Liver (tissue), 9 donors: ENCODE data around the gene PROB1. TPM values are rescaled to one million over a fixed set of nuclear protein-coding genes. Genes with fewer than 3 reads are reported as not detected.

ENCODE experiments used
- DNase-seq: peaks from one replicate; pipeline ENCODE4 v3.0.0-alpha.2; 2017; ENCODE audit warnings: low spot score
- H3K27ac ChIP-seq, 2 donors: one replicate each; pipeline ENCODE4 v1.7.0; 2013; ENCODE audit warnings: inconsistent platforms in 2 of 2, low read length in 2 of 2, control low read depth in 1 of 2, low read depth in 1 of 2, mild to moderate bottlenecking in 1 of 2
- H3K27me3 ChIP-seq, 4 donors: one replicate each; pipeline versions ENCODE4 v1.6.1 to v1.7.0; 2013; ENCODE audit warnings: low read length in 3 of 4, inconsistent platforms in 1 of 4, mild to moderate bottlenecking in 1 of 4, moderate library complexity in 1 of 4; ENCODE audit not compliant: control insufficient read depth in 4 of 4, insufficient read depth in 4 of 4
- H3K36me3 ChIP-seq, 4 donors: one replicate each; pipeline versions ENCODE4 v1.6.1 to v1.7.0; 2013; ENCODE audit warnings: low read length in 3 of 4, mild to moderate bottlenecking in 3 of 4, low read depth in 1 of 4, moderate library complexity in 1 of 4; ENCODE audit not compliant: control insufficient read depth in 4 of 4, insufficient read depth in 3 of 4
- H3K4me1 ChIP-seq, 4 donors: one replicate each; pipeline versions ENCODE4 v1.6.1 to v1.7.0; 2013; ENCODE audit warnings: low read length in 3 of 4, mild to moderate bottlenecking in 3 of 4, moderate library complexity in 1 of 4; ENCODE audit not compliant: control insufficient read depth in 4 of 4, insufficient read depth in 4 of 4
- H3K4me3 ChIP-seq, 3 donors: one replicate each; pipeline versions ENCODE4 v1.6.1 to v1.7.0; 2013; ENCODE audit warnings: low read length in 3 of 3, control low read depth in 1 of 3, low read depth in 1 of 3, mild to moderate bottlenecking in 1 of 3
- H3K9ac ChIP-seq, 2 donors: one replicate each; pipeline ENCODE4 v1.7.0; 2013; ENCODE audit warnings: low read length in 2 of 2, mild to moderate bottlenecking in 2 of 2, moderate library complexity in 2 of 2, control low read depth in 1 of 2, low read depth in 1 of 2
- H3K9me3 ChIP-seq, 4 donors: one replicate each; pipeline versions ENCODE4 v1.6.1 to v1.7.0; 2013; ENCODE audit warnings: low read length in 3 of 4; ENCODE audit not compliant: control insufficient read depth in 4 of 4
- EGR1 ChIP-seq, 2 donors: IDR thresholded peaks; 2 replicates each; pipeline ENCODE4 v1.6.1; 2016 to 2018; ENCODE audit warnings: antibody characterized with exemption in 2 of 2, low read depth in 2 of 2
- FOXA1 ChIP-seq: IDR thresholded peaks from 2 replicates; pipeline ENCODE4 v1.6.1; 2016; ENCODE audit warnings: antibody characterized with exemption
- FOXA2 ChIP-seq: IDR thresholded peaks from 2 replicates; pipeline ENCODE4 v1.6.1; 2016; ENCODE audit warnings: antibody characterized with exemption
- GABPA ChIP-seq, 2 donors: IDR thresholded peaks in 1 of 2; conservative IDR thresholded peaks in 1 of 2; 2 replicates each; pipeline ENCODE4 v1.6.1; 2016; ENCODE audit warnings: antibody characterized with exemption in 2 of 2, mild to moderate bottlenecking in 1 of 2, moderate library complexity in 1 of 2
- HNF4A ChIP-seq, 2 donors: conservative IDR thresholded peaks; 2 replicates each; pipeline ENCODE4 v1.6.1; 2016; ENCODE audit warnings: antibody characterized with exemption in 2 of 2, mild to moderate bottlenecking in 2 of 2
- HNF4G ChIP-seq: IDR thresholded peaks from 2 replicates; pipeline ENCODE4 v1.6.1; 2016; ENCODE audit warnings: antibody characterized with exemption
- JUND ChIP-seq, 2 donors: IDR thresholded peaks; 2 replicates each; pipeline ENCODE4 v1.6.1; 2016; ENCODE audit warnings: antibody characterized with exemption in 2 of 2
- NR2F2 ChIP-seq: IDR thresholded peaks from 2 replicates; pipeline ENCODE4 v1.6.1; 2016; ENCODE audit warnings: antibody characterized with exemption
- RAD21 ChIP-seq, 2 donors: IDR thresholded peaks; 2 replicates each; pipeline ENCODE4 v1.6.1; 2016; ENCODE audit warnings: antibody characterized with exemption in 2 of 2, mild to moderate bottlenecking in 2 of 2
- RXRA ChIP-seq, 2 donors: IDR thresholded peaks; 2 replicates each; pipeline ENCODE4 v1.6.1; 2017 to 2018; ENCODE audit warnings: antibody characterized with exemption in 2 of 2, mild to moderate bottlenecking in 1 of 2
- SP1 ChIP-seq: IDR thresholded peaks from 2 replicates; pipeline ENCODE4 v1.6.1; 2018; ENCODE audit warnings: antibody characterized with exemption, mild to moderate bottlenecking
- TAF1 ChIP-seq: conservative IDR thresholded peaks from 2 replicates; pipeline ENCODE4 v1.6.1; 2016; ENCODE audit warnings: antibody characterized with exemption, mild to moderate bottlenecking
- YY1 ChIP-seq: IDR thresholded peaks from 2 replicates; pipeline ENCODE4 v1.6.1; 2016; ENCODE audit warnings: antibody characterized with exemption, mild to moderate bottlenecking
- WGBS: extraction: QIAGEN DNeasy Blood & Tissue Kit; methylation state at CpG from one replicate; pipeline ENCODE4 v1.1.7; 2013; 5-methylcytosine and 5-hydroxymethylcytosine counted together
- polyA plus RNA-seq, 2 donors: library from polyadenylated mRNA; stranded (reverse) in 1 of 2; unstranded in 1 of 2; fragments of 200-250 nt in 1 of 2; fragments of >200 nt in 1 of 2; fragmentation: Nextera tagmentation in 1 of 2; extraction: Ambion mirVana in 1 of 2; gene quantifications; one replicate each; pipeline versions ENCODE4 v1.2.1 to v1.2.3, GENCODE V29; 2013 to 2015
- total RNA-seq, 2 donors: library from RNA; depleted of rRNA; stranded (reverse); fragments of >200 nt; gene quantifications; one replicate each; pipeline ENCODE4 v1.2.3, GENCODE V29; 2014
- TF ChIP-seq, protein P1 (sequence below): IDR thresholded peaks from 2 replicates; pipeline ENCODE4 v1.6.1; 2016; ENCODE audit warnings: antibody characterized with exemption
- TF ChIP-seq, protein P2 (sequence below): IDR thresholded peaks from 2 replicates; pipeline ENCODE4 v1.6.1; 2016; ENCODE audit warnings: antibody characterized with exemption
- TF ChIP-seq, protein P3 (sequence below): fragments of 150-350 bp; IDR thresholded peaks from 2 replicates; pipeline ENCODE4 v1.5.1; 2017; ENCODE audit warnings: improper control_type of control experiment, low read depth, low read length; ENCODE audit not compliant: missing input control
- TF ChIP-seq, protein P4 (sequence below): IDR thresholded peaks from 2 replicates; pipeline ENCODE4 v1.6.1; 2016; ENCODE audit warnings: antibody characterized with exemption
- TF ChIP-seq, protein P5 (sequence below): IDR thresholded peaks from 2 replicates; pipeline ENCODE4 v1.6.1; 2016; ENCODE audit warnings: antibody characterized with exemption, mild to moderate bottlenecking
- donor health status: healthy.
- donor health status: healthy.
- donor health status: healthy.
- donor health status: healthy.
- donor health status: healthy.

Gene PROB1
- total and polyA plus RNA-seq, 4 donors, result 0.04 to 0.67 (median 0.34) TPM

DNA sequence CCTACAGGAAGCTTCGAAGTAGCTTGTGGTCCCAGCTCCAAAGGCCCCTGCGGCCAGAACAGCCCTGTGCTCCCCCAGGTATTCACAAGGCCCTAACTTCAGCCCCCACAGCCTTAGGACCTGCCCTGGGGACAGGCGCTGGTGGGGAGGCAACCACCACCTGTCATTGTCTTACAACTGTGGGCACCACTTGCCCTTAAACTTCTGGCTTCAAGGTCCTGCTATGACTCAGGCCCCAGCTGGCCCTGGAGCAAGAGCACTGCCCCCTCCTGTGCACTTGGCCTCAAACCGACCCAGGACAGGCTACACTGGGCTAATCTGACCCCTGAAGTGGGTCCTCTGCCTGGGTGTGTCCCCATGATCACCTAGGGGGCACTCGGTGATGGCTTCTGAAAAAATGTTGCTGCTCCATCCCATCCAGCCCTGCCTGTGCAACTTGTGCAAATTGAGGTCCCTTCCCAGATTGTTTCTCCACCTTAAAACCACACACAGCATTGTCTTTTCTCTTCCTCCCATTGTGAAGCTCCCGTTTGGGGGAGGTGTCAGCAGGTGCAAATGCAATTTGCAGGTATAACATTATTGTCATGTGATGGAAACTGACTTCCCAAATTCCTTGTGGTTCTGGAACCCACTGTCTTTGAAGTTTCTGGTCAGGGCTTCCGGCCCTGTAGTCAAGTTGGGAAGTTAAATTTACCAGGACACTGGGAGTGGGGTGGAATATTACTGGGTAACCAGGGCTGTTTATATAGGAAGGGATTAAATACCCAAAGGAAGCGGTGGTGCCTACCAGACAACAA lies 1.1 kb upstream of the PROB1 start:
- WGBS, result 92% methylated on average over 8 of the region's 8 CpGs
- H3K4me1 ChIP-seq, result peaks cover 9 to 19% (median 17%) of the 10 kb centered on the region in 4 donors
- DNase-seq, result no peak
- H3K4me3 ChIP-seq, result no peak overlapping the region
- TF ChIP-seq NR2F2 (no peak), YY1 (no peak), HNF4A (conservative IDR thresholded peaks at IDR 0.05) (no peak), JUND (IDR thresholded peaks at IDR 0.05) (no peak), RXRA (IDR thresholded peaks at IDR 0.05) (no peak), EGR1 (IDR thresholded peaks at IDR 0.05; ENCODE audit: low read depth in 2 of 2) (no peak), SP1 (no peak), HNF4G (no peak), FOXA1 (no peak), GABPA (IDR thresholded peaks at IDR 0.05 in 1 of 2, conservative IDR thresholded peaks at IDR 0.05 in 1 of 2) (no peak), RAD21 (IDR thresholded peaks at IDR 0.05) (no peak), FOXA2 (no peak), TAF1 (no peak)
- TF ChIP-seq, protein P1, sequence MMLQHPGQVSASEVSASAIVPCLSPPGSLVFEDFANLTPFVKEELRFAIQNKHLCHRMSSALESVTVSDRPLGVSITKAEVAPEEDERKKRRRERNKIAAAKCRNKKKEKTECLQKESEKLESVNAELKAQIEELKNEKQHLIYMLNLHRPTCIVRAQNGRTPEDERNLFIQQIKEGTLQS, result no peak
- TF ChIP-seq, protein P2, sequence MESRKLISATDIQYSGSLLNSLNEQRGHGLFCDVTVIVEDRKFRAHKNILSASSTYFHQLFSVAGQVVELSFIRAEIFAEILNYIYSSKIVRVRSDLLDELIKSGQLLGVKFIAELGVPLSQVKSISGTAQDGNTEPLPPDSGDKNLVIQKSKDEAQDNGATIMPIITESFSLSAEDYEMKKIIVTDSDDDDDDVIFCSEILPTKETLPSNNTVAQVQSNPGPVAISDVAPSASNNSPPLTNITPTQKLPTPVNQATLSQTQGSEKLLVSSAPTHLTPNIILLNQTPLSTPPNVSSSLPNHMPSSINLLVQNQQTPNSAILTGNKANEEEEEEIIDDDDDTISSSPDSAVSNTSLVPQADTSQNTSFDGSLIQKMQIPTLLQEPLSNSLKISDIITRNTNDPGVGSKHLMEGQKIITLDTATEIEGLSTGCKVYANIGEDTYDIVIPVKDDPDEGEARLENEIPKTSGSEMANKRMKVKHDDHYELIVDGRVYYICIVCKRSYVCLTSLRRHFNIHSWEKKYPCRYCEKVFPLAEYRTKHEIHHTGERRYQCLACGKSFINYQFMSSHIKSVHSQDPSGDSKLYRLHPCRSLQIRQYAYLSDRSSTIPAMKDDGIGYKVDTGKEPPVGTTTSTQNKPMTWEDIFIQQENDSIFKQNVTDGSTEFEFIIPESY, result no peak
- TF ChIP-seq, protein P3, sequence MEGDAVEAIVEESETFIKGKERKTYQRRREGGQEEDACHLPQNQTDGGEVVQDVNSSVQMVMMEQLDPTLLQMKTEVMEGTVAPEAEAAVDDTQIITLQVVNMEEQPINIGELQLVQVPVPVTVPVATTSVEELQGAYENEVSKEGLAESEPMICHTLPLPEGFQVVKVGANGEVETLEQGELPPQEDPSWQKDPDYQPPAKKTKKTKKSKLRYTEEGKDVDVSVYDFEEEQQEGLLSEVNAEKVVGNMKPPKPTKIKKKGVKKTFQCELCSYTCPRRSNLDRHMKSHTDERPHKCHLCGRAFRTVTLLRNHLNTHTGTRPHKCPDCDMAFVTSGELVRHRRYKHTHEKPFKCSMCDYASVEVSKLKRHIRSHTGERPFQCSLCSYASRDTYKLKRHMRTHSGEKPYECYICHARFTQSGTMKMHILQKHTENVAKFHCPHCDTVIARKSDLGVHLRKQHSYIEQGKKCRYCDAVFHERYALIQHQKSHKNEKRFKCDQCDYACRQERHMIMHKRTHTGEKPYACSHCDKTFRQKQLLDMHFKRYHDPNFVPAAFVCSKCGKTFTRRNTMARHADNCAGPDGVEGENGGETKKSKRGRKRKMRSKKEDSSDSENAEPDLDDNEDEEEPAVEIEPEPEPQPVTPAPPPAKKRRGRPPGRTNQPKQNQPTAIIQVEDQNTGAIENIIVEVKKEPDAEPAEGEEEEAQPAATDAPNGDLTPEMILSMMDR, result no peak
- TF ChIP-seq, protein P4, sequence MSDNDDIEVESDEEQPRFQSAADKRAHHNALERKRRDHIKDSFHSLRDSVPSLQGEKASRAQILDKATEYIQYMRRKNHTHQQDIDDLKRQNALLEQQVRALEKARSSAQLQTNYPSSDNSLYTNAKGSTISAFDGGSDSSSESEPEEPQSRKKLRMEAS, result no peak
- TF ChIP-seq, protein P5, sequence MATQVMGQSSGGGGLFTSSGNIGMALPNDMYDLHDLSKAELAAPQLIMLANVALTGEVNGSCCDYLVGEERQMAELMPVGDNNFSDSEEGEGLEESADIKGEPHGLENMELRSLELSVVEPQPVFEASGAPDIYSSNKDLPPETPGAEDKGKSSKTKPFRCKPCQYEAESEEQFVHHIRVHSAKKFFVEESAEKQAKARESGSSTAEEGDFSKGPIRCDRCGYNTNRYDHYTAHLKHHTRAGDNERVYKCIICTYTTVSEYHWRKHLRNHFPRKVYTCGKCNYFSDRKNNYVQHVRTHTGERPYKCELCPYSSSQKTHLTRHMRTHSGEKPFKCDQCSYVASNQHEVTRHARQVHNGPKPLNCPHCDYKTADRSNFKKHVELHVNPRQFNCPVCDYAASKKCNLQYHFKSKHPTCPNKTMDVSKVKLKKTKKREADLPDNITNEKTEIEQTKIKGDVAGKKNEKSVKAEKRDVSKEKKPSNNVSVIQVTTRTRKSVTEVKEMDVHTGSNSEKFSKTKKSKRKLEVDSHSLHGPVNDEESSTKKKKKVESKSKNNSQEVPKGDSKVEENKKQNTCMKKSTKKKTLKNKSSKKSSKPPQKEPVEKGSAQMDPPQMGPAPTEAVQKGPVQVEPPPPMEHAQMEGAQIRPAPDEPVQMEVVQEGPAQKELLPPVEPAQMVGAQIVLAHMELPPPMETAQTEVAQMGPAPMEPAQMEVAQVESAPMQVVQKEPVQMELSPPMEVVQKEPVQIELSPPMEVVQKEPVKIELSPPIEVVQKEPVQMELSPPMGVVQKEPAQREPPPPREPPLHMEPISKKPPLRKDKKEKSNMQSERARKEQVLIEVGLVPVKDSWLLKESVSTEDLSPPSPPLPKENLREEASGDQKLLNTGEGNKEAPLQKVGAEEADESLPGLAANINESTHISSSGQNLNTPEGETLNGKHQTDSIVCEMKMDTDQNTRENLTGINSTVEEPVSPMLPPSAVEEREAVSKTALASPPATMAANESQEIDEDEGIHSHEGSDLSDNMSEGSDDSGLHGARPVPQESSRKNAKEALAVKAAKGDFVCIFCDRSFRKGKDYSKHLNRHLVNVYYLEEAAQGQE, result no peak
- H3K27ac ChIP-seq, result no peak overlapping the region
- no peaks in the 10 kb centered on the region for H3K9me3 ChIP-seq
- peaks cover 0 to 1% (median 0%) of the 10 kb centered on the region in 4 donors for H3K36me3 ChIP-seq
- peaks cover 0 to 3% (median 0%) of the 10 kb centered on the region in 4 donors for H3K27me3 ChIP-seq
- H3K9ac ChIP-seq, result no peak overlapping the region
